HFFc6 (cell line): Measurements from ENCODE around the gene THADA. TPM values are rescaled to one million over a fixed set of nuclear protein-coding genes. Genes with fewer than 3 reads are reported as not detected.
A peak's percentile ranks its signal among the peaks of the same experiment; 100 is the strongest.

Experiments
- DNase-seq: peaks from one replicate; pipeline ENCODE4 v3.0.0-alpha.2; 2018
- H3K27ac Mint-ChIP-seq: 2 replicates; pipeline ENCODE4 v1.8.0; 2020; ENCODE audit warnings: mild to moderate bottlenecking, mixed read lengths
- H3K27me3 Mint-ChIP-seq: 2 replicates; pipeline ENCODE4 v1.8.0; 2021; ENCODE audit warnings: mild to moderate bottlenecking, moderate library complexity, mixed read lengths; ENCODE audit not compliant: insufficient read depth
- H3K36me3 Mint-ChIP-seq: 2 replicates; pipeline ENCODE4 v1.8.0; 2021; ENCODE audit warnings: low read depth, mixed read lengths
- H3K4me1 Mint-ChIP-seq: 2 replicates; pipeline ENCODE4 v1.8.0; 2020; ENCODE audit warnings: low read depth, mixed read lengths
- H3K4me3 Mint-ChIP-seq: 2 replicates; pipeline ENCODE4 v1.8.0; 2020; ENCODE audit warnings: mild to moderate bottlenecking, moderate library complexity, mixed read lengths
- H3K9me3 Mint-ChIP-seq: 2 replicates; pipeline ENCODE4 v1.8.0; 2020; ENCODE audit warnings: mild to moderate bottlenecking, mixed read lengths
- CTCF ChIP-seq: fragments of 200-600 bp; sonication (generic); IDR thresholded peaks from 2 replicates; pipeline ENCODE4 v1.5.0; 2021; ENCODE audit warnings: antibody characterized with exemption, mild to moderate bottlenecking
- total RNA-seq, 6 experiments: library from RNA; stranded (reverse); fragmentation: NEBNext Ultra II Directional; extraction: Animal tissue kit (Norgen Biotek cat#: 25700); gene quantifications; 2 replicates in 1 of 6; 3 replicates in 5 of 6; pipeline ENCODE4 v1.2.3, GENCODE V29; 2021

The THADA gene
- total RNA-seq, 6 experiments from 2014 or later, result 14.3 to 20.5 (median 17.3) TPM

- H3K27ac Mint-ChIP-seq, result peak overlapping the region; percentile 87
- peaks cover 24% of the 10 kb centered on the region for H3K36me3 Mint-ChIP-seq
- DNase-seq, result peak; percentile 35
- peaks cover 43% of the 10 kb centered on the region for H3K4me1 Mint-ChIP-seq
- H3K4me3 Mint-ChIP-seq, result peak overlapping the region; percentile 90
- TF ChIP-seq CTCF, result no peak
- no peaks in the 10 kb centered on the region; the same call in 1 of the 2 replicates for H3K27me3 Mint-ChIP-seq
- no peaks in the 10 kb centered on the region for H3K9me3 Mint-ChIP-seq
Measured at GRCh38 chr2:43225788-43226557, 369.9 kb downstream of the THADA start.

GRCh38 chr2:43225093-43225787 is 370.6 kb downstream of the THADA start:
- H3K9me3 Mint-ChIP-seq, result no peaks in the 10 kb centered on the region
- peak; percentile 62 for DNase-seq

GRCh38 chr2:43224571-43225092 is 371.2 kb downstream of the THADA start:
- peak overlapping the region; percentile 90 for H3K4me3 Mint-ChIP-seq
- peak overlapping the region; percentile 96 for H3K27ac Mint-ChIP-seq
- H3K9me3 Mint-ChIP-seq, result no peaks in the 10 kb centered on the region
- H3K27me3 Mint-ChIP-seq, result peaks cover 2% of the 10 kb centered on the region; the same call in 1 of the 2 replicates
- no peak for DNase-seq
- H3K4me1 Mint-ChIP-seq, result peaks cover 54% of the 10 kb centered on the region
- peaks cover 22% of the 10 kb centered on the region for H3K36me3 Mint-ChIP-seq
- TF ChIP-seq CTCF, result no peak

More at GRCh38 chr2:43225093-43225787, 370.6 kb downstream of the THADA start:
- Mint-ChIP-seq H3K27ac (peak overlapping the region; percentile 87), H3K4me1 (peaks cover 51% of the 10 kb centered on the region), H3K4me3 (peak overlapping the region; percentile 90), H3K27me3 (peaks cover under 1% of the 10 kb centered on the region; the same call in 1 of the 2 replicates), H3K36me3 (peaks cover 24% of the 10 kb centered on the region)
- TF ChIP-seq CTCF, result peak; percentile 9; the same call in 1 of the 2 replicates

GRCh38 chr2:43224131-43224570 is 371.7 kb downstream of the THADA start:
- Mint-ChIP-seq H3K4me1 (peaks cover 54% of the 10 kb centered on the region), H3K36me3 (peaks cover 19% of the 10 kb centered on the region), H3K27ac (peak overlapping the region; percentile 96), H3K4me3 (peak overlapping the region; percentile 90), H3K9me3 (no peaks in the 10 kb centered on the region), H3K27me3 (peaks cover 2% of the 10 kb centered on the region; the same call in 1 of the 2 replicates)
- peak; percentile 70 for TF ChIP-seq CTCF
- DNase-seq, result peak; percentile 60

- H3K4me1 Mint-ChIP-seq, result peaks cover 54% of the 10 kb centered on the region
- no peaks in the 10 kb centered on the region for H3K9me3 Mint-ChIP-seq
- peak overlapping the region; percentile 96 for H3K27ac Mint-ChIP-seq
- H3K36me3 Mint-ChIP-seq, result peaks cover 19% of the 10 kb centered on the region
- TF ChIP-seq CTCF, result no peak
- peak overlapping the region; percentile 90 for H3K4me3 Mint-ChIP-seq
- no peak for DNase-seq
- peaks cover 2% of the 10 kb centered on the region; the same call in 1 of the 2 replicates for H3K27me3 Mint-ChIP-seq
Measured at GRCh38 chr2:43223521-43224001, 372.3 kb downstream of the THADA start.
